ENCODE results near the gene CNTD1. TPM values are rescaled to one million over a fixed set of nuclear protein-coding genes. Genes with fewer than 3 reads are reported as not detected.
A peak's percentile ranks its signal among the peaks of the same experiment; 100 is the strongest.
"Not testable (repeated sequence)": the region's sequence is repeated elsewhere in the genome, so short reads cannot be mapped to it uniquely, and the experiment has no call there.

Gene CNTD1
- total RNA-seq, 1 experiment from 2014 or later: 0.17 TPM

GRCh38 chr17:42844271-42844670 is 45.6 kb downstream of the CNTD1 start, which contains the start of gene AOC2:
Gene AOC2 (plus strand): TSS chr17:42844580. CDS start chr17:42844627, 47 bp downstream.
- H3K36me3 ChIP-seq (replicated peaks; ENCODE audit: control insufficient read depth, insufficient read depth, low read length): peaks cover 33% of the 10 kb centered on the region
- no peaks in the 10 kb centered on the region for H3K27me3 ChIP-seq (ENCODE audit: control insufficient read depth, insufficient read depth, low read length)
- no peak within 1 kb of the TSS for H3K4me3 ChIP-seq (ENCODE audit: insufficient read depth, low read depth, low read length)
- DNase-seq: no peak

- peak; percentile 35 for DNase-seq
- H3K4me3 ChIP-seq (ENCODE audit: insufficient read depth, low read depth, low read length): no peak overlapping the region
- no peaks in the 10 kb centered on the region for H3K27me3 ChIP-seq (ENCODE audit: control insufficient read depth, insufficient read depth, low read length)
- peaks cover 31% of the 10 kb centered on the region for H3K36me3 ChIP-seq (replicated peaks; ENCODE audit: control insufficient read depth, insufficient read depth, low read length)
These were observed 46.3 kb downstream of the CNTD1 start for GRCh38 chr17:42844761-42845555.

GRCh38 chr17:42845556-42845917 is 46.9 kb downstream of the CNTD1 start:
- Histone ChIP-seq H3K36me3 (replicated peaks; ENCODE audit: control insufficient read depth, insufficient read depth, low read length) (peaks cover 31% of the 10 kb centered on the region), H3K27me3 (ENCODE audit: control insufficient read depth, insufficient read depth, low read length) (no peaks in the 10 kb centered on the region), H3K4me3 (ENCODE audit: insufficient read depth, low read depth, low read length) (no peak overlapping the region)
- DNase-seq: peak; percentile 19

GRCh38 chr17:42845918-42846593 is 47.4 kb downstream of the CNTD1 start:
- peaks cover 31% of the 10 kb centered on the region for H3K36me3 ChIP-seq (replicated peaks; ENCODE audit: control insufficient read depth, insufficient read depth, low read length)
- no peak overlapping the region for H3K4me3 ChIP-seq (ENCODE audit: insufficient read depth, low read depth, low read length)
- H3K27me3 ChIP-seq (ENCODE audit: control insufficient read depth, insufficient read depth, low read length): no peaks in the 10 kb centered on the region
- DNase-seq: no peak

- Histone ChIP-seq H3K27me3 (ENCODE audit: control insufficient read depth, insufficient read depth, low read length) (no peaks in the 10 kb centered on the region), H3K36me3 (replicated peaks; ENCODE audit: control insufficient read depth, insufficient read depth, low read length) (peaks cover 25% of the 10 kb centered on the region)
These were observed 48.1 kb downstream of the CNTD1 start for GRCh38 chr17:42846594-42847280.

GRCh38 chr17:42848093-42848492 is 49.4 kb downstream of the CNTD1 start:
- Histone ChIP-seq H3K27me3 (ENCODE audit: control insufficient read depth, insufficient read depth, low read length) (no peaks in the 10 kb centered on the region), H3K4me3 (ENCODE audit: insufficient read depth, low read depth, low read length) (no peak overlapping the region), H3K36me3 (replicated peaks; ENCODE audit: control insufficient read depth, insufficient read depth, low read length) (peaks cover 19% of the 10 kb centered on the region)
- no peak for DNase-seq

More at GRCh38 chr17:42846594-42847280, 48.1 kb downstream of the CNTD1 start:
- no peak for DNase-seq
- H3K4me3 ChIP-seq (ENCODE audit: insufficient read depth, low read depth, low read length): no peak overlapping the region

GRCh38 chr17:42849031-42849430 is 50.4 kb downstream of the CNTD1 start:
- Histone ChIP-seq H3K27me3 (ENCODE audit: control insufficient read depth, insufficient read depth, low read length) (no peaks in the 10 kb centered on the region), H3K4me3 (ENCODE audit: insufficient read depth, low read depth, low read length) (no peak overlapping the region), H3K36me3 (replicated peaks; ENCODE audit: control insufficient read depth, insufficient read depth, low read length) (peaks cover 12% of the 10 kb centered on the region)
- no peak for DNase-seq

- no peak for DNase-seq
These were observed 51.0 kb downstream of the CNTD1 start for GRCh38 chr17:42849451-42850181.

GRCh38 chr17:42850954-42851353 is 52.3 kb downstream of the CNTD1 start, which contains the start of gene AOC3:
Gene AOC3 (plus strand): TSS chr17:42851199. CDS start chr17:42851344, 145 bp downstream.
- peak; percentile 72 for DNase-seq

More at GRCh38 chr17:42849451-42850181, 51.0 kb downstream of the CNTD1 start:
- Histone ChIP-seq H3K4me3 (ENCODE audit: insufficient read depth, low read depth, low read length) (no peak overlapping the region), H3K27me3 (ENCODE audit: control insufficient read depth, insufficient read depth, low read length) (no peaks in the 10 kb centered on the region), H3K36me3 (replicated peaks; ENCODE audit: control insufficient read depth, insufficient read depth, low read length) (peaks cover 6% of the 10 kb centered on the region)

GRCh38 chr17:42851371-42852240 is 52.9 kb downstream of the CNTD1 start:
- not testable (repeated sequence) for H3K36me3 ChIP-seq (replicated peaks; ENCODE audit: control insufficient read depth, insufficient read depth, low read length); DNase-seq; H3K27me3 ChIP-seq (ENCODE audit: control insufficient read depth, insufficient read depth, low read length); H3K4me3 ChIP-seq (ENCODE audit: insufficient read depth, low read depth, low read length)

More at GRCh38 chr17:42850954-42851353, 52.3 kb downstream of the CNTD1 start, which contains the start of gene AOC3:
- Histone ChIP-seq H3K4me3 (ENCODE audit: insufficient read depth, low read depth, low read length) (no peak within 1 kb of the TSS), H3K36me3 (replicated peaks; ENCODE audit: control insufficient read depth, insufficient read depth, low read length) (no peaks in the 10 kb centered on the region), H3K27me3 (ENCODE audit: control insufficient read depth, insufficient read depth, low read length) (no peaks in the 10 kb centered on the region)

- no peak for DNase-seq
- no peak overlapping the region for H3K4me3 ChIP-seq (ENCODE audit: insufficient read depth, low read depth, low read length)
- no peaks in the 10 kb centered on the region for H3K36me3 ChIP-seq (replicated peaks; ENCODE audit: control insufficient read depth, insufficient read depth, low read length)
These were observed 53.7 kb downstream of the CNTD1 start for GRCh38 chr17:42852351-42852750.

GRCh38 chr17:42853004-42853403 is 54.3 kb downstream of the CNTD1 start:
- no peak for DNase-seq
- Histone ChIP-seq H3K36me3 (replicated peaks; ENCODE audit: control insufficient read depth, insufficient read depth, low read length) (no peaks in the 10 kb centered on the region), H3K4me3 (ENCODE audit: insufficient read depth, low read depth, low read length) (no peak overlapping the region)

More at GRCh38 chr17:42852351-42852750, 53.7 kb downstream of the CNTD1 start:
- no peaks in the 10 kb centered on the region for H3K27me3 ChIP-seq (ENCODE audit: control insufficient read depth, insufficient read depth, low read length)

GRCh38 chr17:42853597-42853967 is 54.9 kb downstream of the CNTD1 start:
- Histone ChIP-seq H3K27me3 (ENCODE audit: control insufficient read depth, insufficient read depth, low read length) (no peaks in the 10 kb centered on the region), H3K4me3 (ENCODE audit: insufficient read depth, low read depth, low read length) (no peak overlapping the region), H3K36me3 (replicated peaks; ENCODE audit: control insufficient read depth, insufficient read depth, low read length) (no peaks in the 10 kb centered on the region)
- DNase-seq: no peak

More at GRCh38 chr17:42853004-42853403, 54.3 kb downstream of the CNTD1 start:
- H3K27me3 ChIP-seq (ENCODE audit: control insufficient read depth, insufficient read depth, low read length): no peaks in the 10 kb centered on the region

Measured in H7 (cell line).